Activated T-cell treated with anti-CD3 and anti-CD28 coated beads, Interleukin-2, amount 50 U/mL, for 72 hours (primary cell): ENCODE measurements around the gene PRKCE. TPM values are rescaled to one million over a fixed set of nuclear protein-coding genes. Genes with fewer than 3 reads are reported as not detected.

Source experiments
- total RNA-seq, 2 donors: library from RNA; stranded (reverse); gene quantifications; one replicate each; pipeline ENCODE4 v1.2.3, GENCODE V29; 2022

PRKCE gene
- total RNA-seq, 2 donors from 2014 or later, result 19.3 to 35.3 TPM

Other genes starting within 250 kb of the PRKCE start
- 10 to 100 TPM; 19.0 to 20.3 TPM for gene SRBD1, start 40.4 kb upstream of the PRKCE start, total RNA-seq